GM13977 (cell line): Measurements from ENCODE around the gene PRLHR.

ENCODE experiments used
- DNase-seq: peaks from one replicate; pipeline ENCODE4 v3.0.0; 2012; ENCODE audit warnings: low spot score
- CTCF ChIP-seq: IDR thresholded peaks from 2 replicates; pipeline ENCODE4 v1.5.1; 2012; ENCODE audit warnings: mild to moderate bottlenecking, control low read depth; ENCODE audit not compliant: insufficient read depth; ENCODE audit errors: extremely low read depth, missing control alignments
- in situ Hi-C: fragments of 300-500 bp; cut with MboI; formaldehyde crosslinking; loops from one replicate; pipeline ENCODE4 v1.12.0; 2022; ENCODE audit warnings: low sequenced_read_pairs, low pct_unique_long_range_greater_than_20kb, mixed read lengths, inconsistent platforms; ENCODE audit not compliant: unreplicated experiment

Gene PRLHR

GRCh38 chr10:118571123-118571522 is 24.3 kb downstream of the PRLHR start:
- DNase-seq, result no peak
- TF ChIP-seq CTCF, result no peak
- in situ Hi-C loops, result no loop called here

- no peak for TF ChIP-seq CTCF
- in situ Hi-C loops, result no loop called here
- DNase-seq, result no peak
Measured at GRCh38 chr10:118570591-118570990, 24.9 kb downstream of the PRLHR start.

- in situ Hi-C loops, result no loop called here
- DNase-seq, result no peak
- no peak for TF ChIP-seq CTCF
Measured at GRCh38 chr10:118569882-118570252, 25.6 kb downstream of the PRLHR start.

GRCh38 chr10:118569241-118569881 is 26.1 kb downstream of the PRLHR start:
- in situ Hi-C loops, result no loop called here
- TF ChIP-seq CTCF, result no peak
- DNase-seq, result no peak

- DNase-seq, result peak; percentile 68
- peak; percentile 69 for TF ChIP-seq CTCF
- in situ Hi-C loops, result no loop called here
Measured at GRCh38 chr10:118568327-118568848, 27.1 kb downstream of the PRLHR start.

GRCh38 chr10:118567701-118568248 is 27.7 kb downstream of the PRLHR start:
- no peak for DNase-seq
- in situ Hi-C loops, result no loop called here
- TF ChIP-seq CTCF, result no peak
